Activated T-cell treated with anti-CD3 and anti-CD28 coated beads for 24 hours (primary cell): ENCODE measurements around the gene FZR1.
"Not testable (repeated sequence)": the region's sequence is repeated elsewhere in the genome, so short reads cannot be mapped to it uniquely, and the experiment has no call there.

Experiments used
- DNase-seq: peaks from one replicate; pipeline ENCODE4 v3.0.0-alpha.2; 2020; ENCODE audit warnings: low read depth

FZR1 gene

GRCh38 chr19:3547301-3547731 lies 41.2 kb downstream of the FZR1 start:
- no peak for DNase-seq

DNA sequence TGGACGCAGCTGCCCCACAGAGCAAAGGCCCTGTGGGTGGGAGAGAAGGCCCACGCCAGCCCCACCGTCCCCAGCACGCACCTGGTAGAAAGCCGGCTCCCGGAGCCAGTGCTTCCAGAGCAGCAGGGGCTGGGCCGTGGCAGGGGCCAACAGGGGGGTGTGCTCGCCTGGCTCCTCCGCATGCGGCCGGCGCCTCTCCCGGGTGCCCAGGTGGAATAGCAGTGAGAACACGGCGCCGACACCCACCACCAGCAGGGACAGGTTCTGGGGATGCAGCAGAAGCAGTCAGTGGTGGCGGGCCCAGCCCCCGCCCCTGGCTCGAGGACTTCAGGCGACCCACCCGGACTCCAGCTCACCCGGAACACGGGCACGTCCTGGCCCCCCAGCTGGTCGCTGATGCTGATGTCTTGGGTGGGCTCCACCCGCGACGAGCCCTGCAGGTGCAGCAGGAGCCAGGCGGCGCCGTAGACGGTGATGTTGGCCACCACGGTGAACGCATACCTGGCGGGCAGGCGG lies 41.7 kb downstream of the FZR1 start:
- no peak for DNase-seq

DNA sequence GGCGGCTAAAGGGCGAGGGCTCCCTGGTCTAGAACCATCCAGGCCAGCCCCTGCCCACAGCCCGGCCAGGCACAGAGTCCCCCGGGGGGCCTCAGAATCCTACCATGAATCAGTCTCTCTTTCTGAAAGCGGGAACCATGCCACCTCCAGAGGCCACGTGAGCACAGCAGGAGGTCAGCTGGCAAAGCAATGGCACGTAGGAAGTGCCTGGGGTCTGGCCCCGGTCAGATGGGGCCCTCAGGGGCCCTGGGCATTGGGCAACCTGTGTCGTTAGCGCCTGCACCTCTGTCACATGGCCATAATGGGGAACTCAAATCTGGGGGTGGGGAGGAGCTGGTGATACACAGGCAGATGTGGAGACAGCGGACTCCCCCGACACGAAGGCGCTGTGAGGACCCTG lies 42.5 kb downstream of the FZR1 start:
- DNase-seq = no peak

DNA sequence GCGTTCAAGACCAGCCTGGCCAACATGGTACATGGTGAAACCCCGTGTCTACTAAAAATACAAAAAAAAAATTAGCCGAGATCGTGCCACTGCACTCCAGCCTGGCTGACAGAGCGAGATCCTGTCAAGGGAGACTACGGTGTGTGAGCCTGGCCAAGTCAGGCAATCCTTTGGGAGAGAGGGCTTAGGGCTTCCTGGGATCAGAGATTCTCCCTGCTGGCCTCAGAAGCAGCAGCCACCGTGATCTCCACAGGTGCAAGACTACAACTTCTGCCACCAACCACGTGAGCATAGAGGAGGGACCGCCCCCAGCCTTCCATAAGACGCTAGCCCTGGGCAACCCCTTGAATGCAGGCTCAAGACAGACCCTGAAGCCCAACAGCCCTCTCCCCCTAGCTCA lies 43.7 kb downstream of the FZR1 start:
- no peak for DNase-seq

GRCh38 chr19:3550947-3551791 lies 45.1 kb downstream of the FZR1 start:
- DNase-seq = no peak

- DNase-seq = no peak
Measured at GRCh38 chr19:3551792-3552095, 45.6 kb downstream of the FZR1 start.

GRCh38 chr19:3554254-3555083 lies 48.4 kb downstream of the FZR1 start:
- DNase-seq = no peak

GRCh38 chr19:3555653-3556422 lies 49.7 kb downstream of the FZR1 start:
- DNase-seq = no peak

GRCh38 chr19:3556423-3556977 lies 50.4 kb downstream of the FZR1 start:
- DNase-seq = no peak

- peak; percentile 59 for DNase-seq
Measured at GRCh38 chr19:3556978-3557460, 50.9 kb downstream of the FZR1 start.

DNA sequence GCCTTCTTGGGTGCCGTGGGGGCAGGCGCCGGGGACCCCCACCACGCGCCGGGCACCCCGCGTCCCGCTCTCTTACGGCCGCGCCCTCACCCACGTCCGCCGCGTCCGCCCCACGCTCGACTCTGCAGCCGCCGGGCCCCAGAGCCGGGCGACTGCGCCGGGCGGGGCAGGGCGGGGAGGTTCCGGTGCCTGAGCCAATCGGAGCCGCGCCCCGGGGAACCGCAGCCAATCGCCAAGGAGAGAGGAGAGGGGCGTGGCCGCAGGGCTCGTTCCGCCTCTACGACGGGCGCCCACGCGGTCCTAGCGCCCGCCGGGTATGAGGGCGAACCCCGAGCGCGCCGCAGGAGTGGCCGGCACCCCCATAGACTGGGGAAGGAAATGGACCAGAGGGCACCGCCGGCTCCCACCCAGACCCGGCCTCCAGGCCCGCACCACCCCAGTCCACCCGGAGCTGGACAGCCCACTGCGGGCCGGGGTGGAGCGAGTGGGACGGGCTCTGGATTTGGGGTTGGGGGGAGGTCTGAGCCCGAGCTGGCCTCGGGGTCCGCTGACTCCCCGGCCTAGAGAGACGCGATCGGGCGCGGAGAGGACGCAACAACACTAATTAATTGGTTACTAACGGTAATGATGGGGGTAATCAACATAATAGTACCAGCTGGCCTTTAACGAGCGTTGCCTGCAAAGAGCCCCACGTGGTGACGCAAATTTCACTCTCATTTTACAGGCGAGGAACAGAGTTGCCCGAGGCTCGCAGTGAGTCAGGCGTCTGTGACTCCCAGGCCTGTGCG lies 51.5 kb downstream of the FZR1 start, which contains the start of gene MFSD12:
TSS of gene MFSD12 (minus strand) at position 126 of the 788 bp plus-strand sequence. CDS start 183 bp downstream, outside the sequence.
- peak; percentile 94 for DNase-seq

- DNase-seq = no peak
Measured at GRCh38 chr19:3563709-3564524, 57.8 kb downstream of the FZR1 start.

- DNase-seq = no peak
Measured at GRCh38 chr19:3565139-3565538, 59.0 kb downstream of the FZR1 start.

- not testable (repeated sequence) for DNase-seq
Measured at GRCh38 chr19:3570042-3570441, 63.9 kb downstream of the FZR1 start.

DNA sequence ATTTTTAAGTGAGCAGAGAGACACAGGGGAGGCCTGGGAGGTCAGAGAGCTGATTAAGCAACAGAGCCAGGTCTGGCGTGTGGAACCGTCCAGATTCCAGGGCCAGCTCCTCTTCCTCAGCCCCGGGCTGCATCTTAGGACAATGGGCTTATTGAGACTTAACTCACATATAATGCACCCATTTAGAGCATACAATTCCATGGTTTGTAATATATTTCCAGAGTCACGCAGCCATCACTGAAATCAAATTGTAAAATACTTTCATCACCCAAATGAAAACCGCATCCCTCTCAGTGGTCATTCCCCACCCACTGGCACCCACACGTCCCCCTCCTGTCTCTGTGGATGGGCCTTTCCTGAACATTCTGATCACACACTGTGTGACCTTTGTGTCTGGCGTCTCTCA lies 64.5 kb downstream of the FZR1 start:
- DNase-seq = no peak

- DNase-seq = peak; percentile 100
Measured at GRCh38 chr19:3572132-3572854, 66.2 kb downstream of the FZR1 start.

GRCh38 chr19:3572855-3573161 lies 66.7 kb downstream of the FZR1 start, which contains the start of gene HMG20B:
Gene HMG20B, plus strand, starts transcription at chr19:3572944. Its CDS starts 366 bp downstream, at chr19:3573310.
- no peak for DNase-seq

- no peak for DNase-seq
Measured at GRCh38 chr19:3573162-3573857, 67.2 kb downstream of the FZR1 start.
